Stimulated activated CD4-positive, alpha-beta T cell treated with anti-CD3 and anti-CD28 coated beads, Interleukin-2, amount 100 ng/mL, for 48 hours (primary cell): ENCODE results near the gene RCAN3.
A peak's percentile ranks its signal among the peaks of the same experiment; 100 is the strongest.
"Not testable (repeated sequence)": the region's sequence is repeated elsewhere in the genome, so short reads cannot be mapped to it uniquely, and the experiment has no call there.

Experiments
- DNase-seq, 2 donors: peaks; one replicate each; pipeline ENCODE4 v3.0.0-alpha.2; 2020

Gene RCAN3

GRCh38 chr1:24486331-24487065 is 16.1 kb upstream of the RCAN3 start:
- no peak for DNase-seq

DNA sequence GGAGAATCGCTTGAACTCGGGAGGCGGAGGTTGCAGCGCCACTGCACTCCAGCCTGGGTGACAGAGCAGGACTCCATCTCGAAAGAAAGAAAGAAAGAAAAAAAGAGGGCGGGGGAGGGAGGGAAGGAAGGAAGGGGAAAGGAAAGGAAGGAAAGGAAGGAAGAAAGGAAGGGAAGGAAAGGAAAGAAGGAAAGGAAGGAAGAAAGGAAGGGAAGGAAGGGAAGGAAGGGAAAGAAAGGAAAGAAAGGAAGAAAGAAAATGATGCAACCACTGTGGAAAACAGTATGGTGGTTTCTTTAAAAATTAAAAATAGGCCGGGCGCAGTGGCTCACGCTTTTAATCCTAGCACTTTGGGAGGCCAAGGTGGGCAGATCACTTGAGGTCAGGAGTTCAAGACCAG is 15.2 kb upstream of the RCAN3 start:
- DNase-seq = no peak

DNA sequence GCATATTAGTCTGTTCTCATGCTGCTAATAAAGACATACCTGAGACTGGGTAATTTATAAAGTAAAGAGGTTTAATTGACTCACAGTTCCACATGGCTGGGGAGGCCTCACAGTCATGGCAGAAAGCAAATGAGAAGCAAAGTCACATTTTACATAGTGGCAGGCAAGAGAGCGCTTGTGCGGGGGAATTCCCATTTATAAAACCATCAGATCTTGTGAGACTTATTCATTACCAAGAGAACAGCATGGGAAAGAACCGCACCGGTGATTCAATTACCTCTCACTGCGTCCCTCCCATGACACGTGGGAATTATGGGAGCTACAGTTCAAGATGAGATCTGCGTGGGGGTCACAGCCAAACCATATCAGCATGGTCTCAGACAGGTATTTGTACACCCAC is 14.5 kb upstream of the RCAN3 start:
- peak in 1 of 2 donors; percentile 52 for DNase-seq

DNA sequence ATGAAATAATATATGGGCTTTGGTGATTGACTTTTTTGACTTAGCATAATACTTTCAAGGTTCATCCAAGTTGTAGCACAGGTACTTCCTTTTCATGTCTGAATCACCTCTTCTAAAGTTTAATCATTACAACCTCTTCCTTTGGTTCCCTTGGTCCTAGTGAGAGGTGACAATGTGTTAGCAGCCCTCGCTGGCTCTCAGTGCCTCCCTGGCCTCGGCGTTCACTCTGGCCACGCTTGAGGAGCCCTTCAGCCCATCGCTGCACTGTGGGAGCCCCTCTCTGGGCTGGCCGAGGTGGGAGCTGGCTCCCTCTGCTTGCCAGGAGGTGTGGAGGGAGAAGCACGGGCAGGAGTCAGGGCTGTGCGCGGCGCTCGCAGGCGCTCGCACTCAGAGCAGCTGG is 13.0 kb upstream of the RCAN3 start:
- DNase-seq = no peak

- DNase-seq = no peak
Observed at GRCh38 chr1:24490101-24490781, 12.4 kb upstream of the RCAN3 start.

DNA sequence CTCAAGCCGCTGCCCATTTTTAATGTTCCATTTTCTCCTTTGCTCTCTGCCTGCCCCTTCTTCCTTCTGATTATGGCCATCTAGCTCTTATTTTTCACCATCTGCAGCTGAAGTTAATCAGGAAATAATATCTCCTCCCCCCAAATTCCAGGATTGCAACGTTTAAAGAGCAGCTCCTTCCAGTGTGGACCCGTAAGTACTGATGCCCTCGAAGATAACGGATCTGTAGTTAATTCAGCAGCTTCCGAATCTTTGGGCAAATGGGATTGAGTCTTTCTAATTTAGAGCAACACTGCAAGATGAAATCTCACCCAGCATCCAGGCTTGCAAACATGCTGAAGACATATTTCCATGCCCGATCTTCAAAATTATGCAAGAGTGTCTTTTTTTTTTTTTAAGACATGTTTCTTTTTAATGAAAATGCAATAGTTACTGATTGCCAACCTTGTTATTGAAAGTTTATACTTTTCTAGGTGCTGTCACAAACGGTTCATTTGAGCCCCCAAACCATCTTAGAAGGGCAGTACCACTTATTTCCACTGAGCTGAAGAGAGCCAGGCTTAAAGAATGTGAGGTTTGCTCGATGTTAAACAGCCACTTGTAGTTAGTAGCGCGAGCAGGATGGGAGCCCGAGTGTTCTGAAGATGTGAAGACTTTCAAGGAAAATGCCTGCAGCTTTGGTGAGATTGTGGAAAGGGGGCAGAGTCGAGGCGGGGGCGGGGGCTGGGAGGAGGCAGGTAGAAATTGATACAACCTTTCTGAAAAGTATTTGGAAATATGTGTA is 10.9 kb upstream of the RCAN3 start:
- no peak for DNase-seq

GRCh38 chr1:24492935-24493334 is 9.7 kb upstream of the RCAN3 start:
- not testable (repeated sequence) for DNase-seq

- DNase-seq = no peak
Observed at GRCh38 chr1:24493785-24494184, 8.9 kb upstream of the RCAN3 start.

DNA sequence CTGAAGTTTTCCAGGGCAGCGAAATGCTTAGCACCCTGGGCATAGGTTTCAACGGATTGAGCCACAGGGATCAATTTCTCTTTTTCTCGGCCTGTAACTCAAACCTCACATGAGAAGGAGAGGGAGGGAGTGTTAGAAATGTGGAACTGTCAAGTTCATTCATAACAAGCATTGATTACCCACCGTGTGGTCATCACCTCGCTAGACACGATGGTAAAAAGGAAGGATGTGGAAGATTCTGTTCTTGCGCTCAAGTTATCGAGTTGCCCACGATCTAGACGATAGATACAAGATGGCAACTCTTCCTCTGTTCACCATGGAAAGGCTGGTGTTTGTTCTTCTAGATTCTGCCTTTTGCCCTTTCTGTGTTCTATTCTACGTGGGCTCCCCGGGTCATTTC is 4.0 kb upstream of the RCAN3 start:
- DNase-seq = no peak

DNA sequence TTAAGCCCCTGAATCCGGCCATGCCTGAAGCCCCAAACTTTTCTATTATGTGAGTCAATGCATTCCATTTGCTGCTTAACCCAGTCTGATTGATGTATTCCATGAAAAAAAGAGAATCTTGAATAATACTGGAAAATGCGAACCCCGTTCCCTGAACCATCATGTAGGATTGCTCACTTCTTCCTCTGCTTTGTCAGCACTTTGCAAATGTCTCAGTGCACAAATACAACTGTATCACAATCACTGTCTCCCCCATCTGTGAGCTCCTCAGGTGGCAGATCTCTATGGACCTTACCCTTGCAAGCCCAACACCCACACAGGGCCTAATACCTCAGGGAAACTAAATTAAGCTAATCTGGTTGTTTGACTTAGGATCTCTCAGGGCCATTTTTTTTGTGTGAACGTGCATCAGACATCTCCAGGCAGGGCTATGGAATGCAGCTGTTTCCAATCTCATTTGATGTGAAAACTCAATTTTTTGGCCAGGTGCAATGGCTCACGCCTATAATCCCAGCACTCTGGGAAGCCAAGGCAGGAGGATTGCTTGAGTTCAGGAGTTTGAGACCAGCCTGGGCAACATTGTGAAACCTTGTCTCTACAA is 2.1 kb upstream of the RCAN3 start:
- no peak for DNase-seq

GRCh38 chr1:24501371-24502064 is 1.1 kb upstream of the RCAN3 start:
- DNase-seq = no peak

DNA sequence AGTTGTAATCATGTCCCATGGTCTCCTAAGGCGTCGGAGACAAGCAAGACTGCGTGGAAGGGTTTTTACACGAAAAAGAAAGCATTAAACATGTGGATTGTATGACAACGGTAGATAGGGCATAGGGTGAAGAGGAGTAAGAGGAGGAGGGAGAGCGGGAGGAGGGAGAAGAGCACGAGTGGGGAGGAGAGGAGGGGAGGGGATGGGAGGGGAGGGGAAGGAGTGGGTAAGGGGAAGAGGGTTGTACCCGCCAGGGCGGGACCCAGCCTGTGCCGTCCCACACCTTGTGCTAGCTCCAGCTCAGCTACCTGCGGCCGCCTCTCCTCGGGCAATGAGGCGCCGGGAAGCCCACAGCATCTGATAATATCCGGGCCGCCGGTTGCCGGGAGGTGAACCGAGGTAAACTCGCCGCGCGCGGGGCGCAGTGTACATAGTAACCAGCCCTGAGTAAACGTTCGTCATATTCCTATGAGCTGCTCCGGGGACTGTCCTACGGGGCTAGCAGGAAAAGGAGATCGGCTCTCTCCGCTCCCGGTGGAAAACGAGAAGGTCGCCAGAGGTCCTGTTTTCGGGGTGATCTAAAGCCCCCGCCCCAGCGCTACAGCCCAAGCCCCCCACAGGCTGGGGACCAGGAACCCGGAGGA is 449 bp upstream of the RCAN3 start:
- peak; percentile 60 to 64 for DNase-seq

DNA sequence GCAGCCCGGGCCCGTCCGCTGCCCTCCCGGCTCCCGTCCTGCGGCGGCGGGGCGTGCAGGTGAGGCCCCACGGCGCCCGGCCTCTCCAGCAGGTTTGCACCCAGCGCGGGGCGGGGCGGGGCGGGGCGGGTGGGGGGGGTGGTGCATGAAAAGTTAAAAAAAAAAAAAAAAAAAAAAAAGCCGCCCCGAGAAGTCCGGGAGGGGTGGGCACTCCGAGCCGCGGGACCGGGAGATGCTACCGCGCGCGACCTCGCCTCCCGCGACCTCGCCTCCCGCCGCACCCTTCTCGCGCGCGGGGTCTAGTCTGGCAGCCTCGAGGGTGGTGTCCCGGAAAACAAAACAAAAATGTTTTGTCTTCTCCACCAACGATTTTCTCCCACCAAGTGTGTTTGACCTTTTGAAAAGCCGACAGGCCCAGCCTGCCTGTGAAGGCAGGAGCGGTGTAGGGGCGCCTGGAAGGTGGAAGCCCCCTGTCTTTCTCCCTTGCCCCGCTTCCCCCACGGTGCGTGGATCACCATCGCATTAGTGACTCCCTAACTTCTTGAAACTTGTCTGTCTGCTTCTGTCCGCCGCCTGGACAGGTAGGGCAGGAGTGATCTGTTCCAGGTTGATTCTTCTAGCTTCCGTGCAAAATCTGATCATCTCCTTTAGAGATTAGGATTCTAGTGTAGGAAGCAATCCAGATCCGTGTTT is 569 bp downstream of the RCAN3 start:
- no peak for DNase-seq

DNA sequence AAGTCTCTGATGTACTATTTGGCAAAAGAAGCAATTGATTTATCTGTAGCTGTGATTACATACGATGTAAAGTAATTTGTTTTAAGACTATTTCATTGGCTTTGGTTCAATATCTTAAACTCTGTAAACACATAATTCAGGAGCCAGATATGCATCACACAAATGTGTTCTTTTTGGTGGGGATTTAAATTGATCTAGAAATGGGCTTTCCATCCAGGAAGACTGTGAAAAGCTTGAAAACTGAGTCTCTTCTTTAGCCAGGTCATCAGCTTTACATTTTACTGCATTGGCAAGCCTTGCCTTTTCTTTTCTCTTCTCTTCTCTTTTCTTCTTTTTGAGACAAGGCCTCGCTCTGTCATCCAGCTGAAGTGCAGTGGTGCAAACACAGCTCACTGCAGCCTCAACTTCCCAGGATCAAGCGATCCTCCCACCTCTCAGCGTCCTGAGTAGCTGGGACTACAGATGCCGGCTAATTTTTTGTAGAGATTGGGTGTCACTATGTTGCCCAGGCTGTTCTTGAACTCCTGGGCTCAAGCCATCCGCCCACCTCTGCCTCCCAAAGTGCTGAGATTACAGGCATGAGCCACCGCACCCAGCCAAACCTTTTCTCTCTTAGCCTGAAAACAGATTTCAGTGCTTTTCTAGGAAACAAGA is 1.4 kb downstream of the RCAN3 start:
- no peak for DNase-seq

DNA sequence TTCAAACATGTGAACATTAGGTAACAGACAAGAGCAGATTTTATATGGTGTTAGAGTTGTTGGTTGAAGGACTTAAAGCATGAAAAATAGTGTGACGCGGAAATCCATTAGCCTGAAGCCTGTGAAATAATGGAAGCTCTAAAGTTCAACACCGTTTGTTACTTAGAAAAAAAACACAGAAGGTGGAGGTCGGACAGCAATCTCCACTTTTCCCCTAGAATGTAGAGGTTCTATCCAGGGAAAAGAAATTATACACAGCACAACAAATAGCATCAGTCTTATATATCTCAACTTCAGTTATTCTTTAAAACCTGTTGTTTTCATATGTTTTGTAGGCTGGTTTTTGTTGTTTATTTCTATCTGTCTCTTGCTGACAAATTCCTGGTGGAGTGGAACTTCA is 1.9 kb downstream of the RCAN3 start:
- DNase-seq = no peak

DNA sequence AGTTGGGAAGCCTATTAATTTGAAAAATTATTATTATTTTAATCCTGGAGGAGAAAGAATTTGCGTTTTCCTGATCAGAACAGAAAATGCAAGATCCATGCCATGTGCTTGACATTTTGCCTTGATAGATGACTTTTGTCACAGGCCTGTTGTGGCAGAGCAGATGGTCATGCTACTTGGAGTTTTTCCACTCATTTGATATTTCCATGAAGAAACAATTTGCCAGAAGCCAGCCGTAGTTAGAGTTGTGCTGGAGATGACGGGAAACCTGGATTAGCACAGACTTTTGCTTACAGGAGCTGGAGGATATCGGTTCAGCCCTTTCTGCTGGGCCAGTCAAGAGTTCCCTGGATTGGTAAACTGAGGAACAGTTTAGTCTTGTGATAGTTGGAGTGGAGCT is 3.2 kb downstream of the RCAN3 start:
- DNase-seq = no peak

- no peak for DNase-seq
Observed at GRCh38 chr1:24506691-24507381, 4.2 kb downstream of the RCAN3 start.

- no peak for DNase-seq
Observed at GRCh38 chr1:24507405-24507804, 4.8 kb downstream of the RCAN3 start.

GRCh38 chr1:24508911-24509310 is 6.3 kb downstream of the RCAN3 start:
- no peak for DNase-seq

GRCh38 chr1:24513706-24514105 is 11.1 kb downstream of the RCAN3 start:
- DNase-seq = no peak

- DNase-seq = no peak
Observed at GRCh38 chr1:24514946-24515345, 12.3 kb downstream of the RCAN3 start.
